Endothelial cell of umbilical vein (primary cell): ENCODE measurements around the gene DEFB123. TPM values are rescaled to one million over a fixed set of nuclear protein-coding genes. Genes with fewer than 3 reads are reported as not detected.

Experiments
- BruUV-seq: library from RNA; stranded (reverse); fragments of 400-500 nt; replicated peaks from 2 replicates; lab custom pipeline; 2021; lab: Mats Ljungman, UMichigan
- CTCF ChIA-PET: fragments of 300-600, 350-600 bp; sonication (Branson Sonifier 250); formaldehyde crosslinking; loops from one replicate; lab custom pipeline; 2021; ENCODE audit warnings: antibody characterized with exemption, inconsistent platforms; lab: Charles Lee
- POLR2A ChIA-PET: fragments of 300-600, 350-600 bp; sonication (Branson Sonifier 250); formaldehyde crosslinking; loops from one replicate; lab custom pipeline; 2021; ENCODE audit warnings: antibody characterized with exemption, inconsistent platforms; lab: Charles Lee
- DNase-seq: peaks from one replicate; pipeline ENCODE4 v3.0.0-alpha.2; 2011; ENCODE audit warnings: low read depth, low spot score
- FAIRE-seq: peaks from 2 replicates; lab custom pipeline; 2011; peaks lifted over from hg19 to GRCh38; lab: Jason Lieb, UNC
- H2AFZ ChIP-seq: 2 replicates; pipeline ENCODE4 v1.6.0; 2012; ENCODE audit warnings: low read depth, low read length, control low read depth, inconsistent platforms
- H3K27ac ChIP-seq: 2 replicates; pipeline ENCODE4 v1.5.1; 2011; ENCODE audit warnings: low read depth, mild to moderate bottlenecking, control low read depth, low read length, moderate library complexity; ENCODE audit not compliant: insufficient read depth
- H3K27me3 ChIP-seq, 2 experiments: 2 replicates each; pipeline versions ENCODE4 v1.6.0 to v1.6.1; 2011; ENCODE audit warnings: low read length in 2 of 2, mixed read lengths in 1 of 2; ENCODE audit not compliant: control insufficient read depth in 2 of 2, insufficient read depth in 2 of 2
- H3K36me3 ChIP-seq, 2 experiments: 2 replicates in 1 of 2; 3 replicates in 1 of 2; pipeline ENCODE4 v1.5.1; 2011; ENCODE audit warnings: low read length in 2 of 2, mild to moderate bottlenecking in 1 of 2, moderate library complexity in 1 of 2; ENCODE audit not compliant: control insufficient read depth in 2 of 2, insufficient read depth in 2 of 2; ENCODE audit errors: extremely low read depth in 1 of 2
- H3K4me1 ChIP-seq: 3 replicates; pipeline ENCODE4 v1.5.1; 2011; ENCODE audit warnings: mild to moderate bottlenecking, low read length; ENCODE audit not compliant: control insufficient read depth, insufficient read depth; ENCODE audit errors: extremely low read depth
- H3K4me2 ChIP-seq: 2 replicates; pipeline ENCODE4 v1.6.1; 2011; ENCODE audit warnings: low read length, control low read depth, mixed read lengths; ENCODE audit not compliant: insufficient read depth
- H3K4me3 ChIP-seq, 3 experiments: fragments of 200-600 bp in 1 of 3; sonication (generic), shearing (Covaris generic) in 1 of 3; replicated peaks in 1 of 3; 2 replicates each; pipeline ENCODE4 v1.5.1; 2011 to 2016; ENCODE audit warnings: control low read depth in 3 of 3, low read length in 3 of 3, mild to moderate bottlenecking in 2 of 3, inconsistent platforms in 1 of 3, low read depth in 1 of 3, moderate library complexity in 1 of 3; ENCODE audit not compliant: insufficient read depth in 1 of 3
- H3K79me2 ChIP-seq: 2 replicates; pipeline ENCODE4 v1.6.0; 2012; ENCODE audit warnings: low read length, inconsistent platforms; ENCODE audit not compliant: control insufficient read depth, insufficient read depth
- H3K9ac ChIP-seq: replicated peaks from 2 replicates; pipeline ENCODE3; 2011; ENCODE audit warnings: low read length, control low read depth; ENCODE audit not compliant: insufficient read depth; ENCODE audit errors: extremely low read depth
- H3K9me1 ChIP-seq: replicated peaks from 3 replicates; pipeline ENCODE4 v1.6.0; 2011; ENCODE audit warnings: mild to moderate bottlenecking, low read length; ENCODE audit not compliant: control insufficient read depth, insufficient read depth; ENCODE audit errors: extremely low read depth
- H3K9me3 ChIP-seq: replicated peaks from 2 replicates; pipeline ENCODE4 v1.5.1; 2012; ENCODE audit warnings: low read length, inconsistent platforms; ENCODE audit not compliant: control insufficient read depth, insufficient read depth
- H4K20me1 ChIP-seq: replicated peaks from 2 replicates; pipeline ENCODE3; 2011; ENCODE audit warnings: mild to moderate bottlenecking, low read length; ENCODE audit not compliant: control insufficient read depth, insufficient read depth; ENCODE audit errors: extremely low read depth
- EZH2 ChIP-seq: IDR thresholded peaks from 2 replicates; pipeline ENCODE4 v1.6.1; 2012; ENCODE audit warnings: borderline replicate concordance, low read depth, mild to moderate bottlenecking, moderate library complexity, low read length, inconsistent platforms; ENCODE audit not compliant: severe bottlenecking
- FOS ChIP-seq: IDR thresholded peaks from 2 replicates; pipeline ENCODE4 v1.6.1; 2011; ENCODE audit warnings: mild to moderate bottlenecking, low read length, moderate library complexity, borderline replicate concordance; ENCODE audit not compliant: insufficient read depth
- GATA2 ChIP-seq: IDR thresholded peaks from 2 replicates; pipeline ENCODE4 v1.7.0; 2011; ENCODE audit warnings: low read depth, mild to moderate bottlenecking, moderate library complexity, mixed read lengths, low read length; ENCODE audit not compliant: insufficient read length, insufficient read depth
- JUN ChIP-seq: IDR thresholded peaks from 2 replicates; pipeline ENCODE4 v1.6.1; 2011; ENCODE audit warnings: borderline replicate concordance, low read depth; ENCODE audit not compliant: insufficient read length, insufficient read depth
- MYC ChIP-seq: IDR thresholded peaks from one replicate; pipeline ENCODE4 v1.6.1; 2011; ENCODE audit warnings: mild to moderate bottlenecking, low read depth, low read length
- POLR2A ChIP-seq: IDR thresholded peaks from 2 replicates; pipeline ENCODE4 v1.6.1; 2012; ENCODE audit warnings: low read depth, mild to moderate bottlenecking, control low read depth, low read length
- POLR2AphosphoS5 ChIP-seq: IDR thresholded peaks from 2 replicates; pipeline ENCODE4 v1.6.1; 2012; ENCODE audit warnings: low read depth, mild to moderate bottlenecking, control low read depth, low read length, moderate library complexity; ENCODE audit not compliant: insufficient read depth
- dilution Hi-C: fragments of 300-500 bp; cut with MboI; formaldehyde crosslinking; loops from one replicate; pipeline ENCODE4 v1.15.0; 2019; ENCODE audit warnings: low sequenced_read_pairs; ENCODE audit not compliant: extremely low pct_ligation_motif_present
- intact Hi-C: fragments of 100-400 bp; cut with micrococcal nuclease; formaldehyde crosslinking; loops from one replicate; pipeline ENCODE4 v1.10.0; 2022
- polyA plus RNA-seq, 4 experiments: library from polyadenylated mRNA; depleted of rRNA in 3 of 4; stranded (reverse) in 3 of 4; unstranded in 1 of 4; fragments of >200 nt; gene quantifications; 2 replicates each; pipeline versions ENCODE4 v1.2.1 to v1.2.3, GENCODE V29; 2011 to 2012; ENCODE audit warnings: missing spikeins in 1 of 4
- total RNA-seq: library from RNA; stranded (reverse); gene quantifications from 2 replicates; pipeline ENCODE4 v1.2.3, GENCODE V29; 2021
- TF ChIP-seq, protein P1 (sequence below), 2 donors: IDR thresholded peaks; 1 replicate in 1 of 2; 2 replicates in 1 of 2; pipeline ENCODE4 v1.5.1; 2011; ENCODE audit warnings: low read length in 2 of 2, mild to moderate bottlenecking in 2 of 2, moderate library complexity in 2 of 2, control low read depth in 1 of 2, inconsistent platforms in 1 of 2, low read depth in 1 of 2; ENCODE audit not compliant: insufficient read depth in 1 of 2; ENCODE audit errors: extremely low read depth in 1 of 2
- TF ChIP-seq, protein P2 (sequence below): IDR thresholded peaks from 2 replicates; pipeline ENCODE4 v1.6.1; 2011; ENCODE audit not compliant: insufficient read depth, insufficient read length

DEFB123 gene
- total and polyA plus RNA-seq, 2 donors (not counting 3 experiments of a cell fraction or from before 2014, with no cell fraction given) = not detected

DNA sequence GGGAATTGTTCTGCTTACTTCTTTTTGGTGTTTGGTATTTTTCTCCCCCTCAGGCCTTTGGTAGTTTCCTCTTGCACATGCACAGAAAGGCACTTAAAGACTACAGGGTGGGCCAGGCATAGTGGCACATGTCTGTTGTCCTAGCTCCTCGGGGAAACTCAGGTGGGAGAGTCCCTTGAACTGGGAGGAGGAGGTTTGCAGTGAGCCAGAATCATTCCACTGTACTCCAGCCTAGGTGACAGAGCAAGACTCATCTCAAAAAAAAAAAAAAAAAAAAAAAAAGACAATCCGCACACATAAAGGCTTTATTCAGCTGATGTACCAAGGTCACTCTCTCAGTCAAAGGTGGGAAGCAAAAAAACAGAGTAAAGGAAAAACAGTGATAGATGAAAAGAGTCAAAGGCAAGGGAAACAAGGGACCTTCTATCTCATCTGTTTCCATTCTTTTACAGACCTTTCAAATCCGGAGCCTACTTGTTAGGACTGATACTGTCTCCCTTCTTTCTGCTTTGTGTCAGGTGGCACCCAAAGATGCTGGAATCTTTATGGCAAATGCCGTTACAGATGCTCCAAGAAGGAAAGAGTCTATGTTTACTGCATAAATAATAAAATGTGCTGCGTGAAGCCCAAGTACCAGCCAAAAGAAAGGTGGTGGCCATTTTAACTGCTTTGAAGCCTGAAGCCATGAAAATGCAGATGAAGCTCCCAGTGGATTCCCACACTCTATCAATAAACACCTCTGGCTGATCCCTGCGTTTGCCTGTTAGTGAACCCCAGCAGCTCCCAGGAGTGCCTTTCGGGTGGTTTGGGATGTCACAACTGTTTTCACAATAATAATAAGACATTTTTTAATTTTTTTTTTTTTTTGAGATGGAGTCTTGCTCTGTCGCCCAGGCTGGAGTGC, 9.3 kb downstream of the DEFB123 start:
- dilution Hi-C loops = no loop called here
- intact Hi-C loops = no loop called here
- Histone ChIP-seq H3K27ac (no peak overlapping the region), H3K9ac (no peak overlapping the region), H3K4me3 (no peak overlapping the region), H3K9me1 (no peaks in the 10 kb centered on the region), H4K20me1 (no peaks in the 10 kb centered on the region), H3K4me1 (no peaks in the 10 kb centered on the region), H3K79me2 (no peaks in the 10 kb centered on the region), H2AFZ (no peak overlapping the region), H3K4me2 (no peak overlapping the region), H3K36me3 (no peaks in the 10 kb centered on the region), H3K27me3 (no peaks in the 10 kb centered on the region), H3K9me3 (no peaks in the 10 kb centered on the region)
- no TSS peak for BruUV-seq
- ChIA-PET POLR2A (no interaction called here), CTCF (interaction anchor here (0.6 to 2.9 kb wide), 2 partner anchors 10 to 54 kb away, joined by 3 to 17 read pairs; no protein-coding TSS in a partner anchor)
- FAIRE-seq = no peak
- no peak for TF ChIP-seq JUN
- no peak for TF ChIP-seq GATA2
- no peak for TF ChIP-seq MYC
- no peak for TF ChIP-seq EZH2
- no peak for TF ChIP-seq POLR2A
- TF ChIP-seq FOS = no peak
- TF ChIP-seq, protein P1, sequence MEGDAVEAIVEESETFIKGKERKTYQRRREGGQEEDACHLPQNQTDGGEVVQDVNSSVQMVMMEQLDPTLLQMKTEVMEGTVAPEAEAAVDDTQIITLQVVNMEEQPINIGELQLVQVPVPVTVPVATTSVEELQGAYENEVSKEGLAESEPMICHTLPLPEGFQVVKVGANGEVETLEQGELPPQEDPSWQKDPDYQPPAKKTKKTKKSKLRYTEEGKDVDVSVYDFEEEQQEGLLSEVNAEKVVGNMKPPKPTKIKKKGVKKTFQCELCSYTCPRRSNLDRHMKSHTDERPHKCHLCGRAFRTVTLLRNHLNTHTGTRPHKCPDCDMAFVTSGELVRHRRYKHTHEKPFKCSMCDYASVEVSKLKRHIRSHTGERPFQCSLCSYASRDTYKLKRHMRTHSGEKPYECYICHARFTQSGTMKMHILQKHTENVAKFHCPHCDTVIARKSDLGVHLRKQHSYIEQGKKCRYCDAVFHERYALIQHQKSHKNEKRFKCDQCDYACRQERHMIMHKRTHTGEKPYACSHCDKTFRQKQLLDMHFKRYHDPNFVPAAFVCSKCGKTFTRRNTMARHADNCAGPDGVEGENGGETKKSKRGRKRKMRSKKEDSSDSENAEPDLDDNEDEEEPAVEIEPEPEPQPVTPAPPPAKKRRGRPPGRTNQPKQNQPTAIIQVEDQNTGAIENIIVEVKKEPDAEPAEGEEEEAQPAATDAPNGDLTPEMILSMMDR (IDR thresholded peaks at IDR 0.05; ENCODE audit: extremely low read depth in 1 of 2, insufficient read depth in 1 of 2, low read depth in 1 of 2, low read length in 2 of 2) = no peak
- TF ChIP-seq, protein P2, sequence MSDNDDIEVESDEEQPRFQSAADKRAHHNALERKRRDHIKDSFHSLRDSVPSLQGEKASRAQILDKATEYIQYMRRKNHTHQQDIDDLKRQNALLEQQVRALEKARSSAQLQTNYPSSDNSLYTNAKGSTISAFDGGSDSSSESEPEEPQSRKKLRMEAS = no peak
- TF ChIP-seq POLR2AphosphoS5 = no peak
- no peak for DNase-seq
